NCI-H2196 treated with DMSO at 0.1 percent for 48 hours (cell line): ENCODE data around the gene PRDM5.
"Not testable (repeated sequence)": the region's sequence is repeated elsewhere in the genome, so short reads cannot be mapped to it uniquely, and the experiment has no call there.

Experiments
- DNase-seq: peaks from one replicate; lab custom pipeline; 2025; ENCODE audit not compliant: unreplicated experiment; lab: John Stamatoyannopoulos, UW

The PRDM5 gene

GRCh38 chr4:120763650-120764049 is 158.9 kb downstream of the PRDM5 start:
- no peak for DNase-seq

- no peak for DNase-seq
Measured at GRCh38 chr4:120761070-120761469, 161.5 kb downstream of the PRDM5 start.

- DNase-seq = no peak
Measured at GRCh38 chr4:120760047-120760446, 162.5 kb downstream of the PRDM5 start.

GRCh38 chr4:120755864-120756263 is 166.7 kb downstream of the PRDM5 start:
- DNase-seq = no peak

GRCh38 chr4:120754590-120754989 is 167.9 kb downstream of the PRDM5 start:
- no peak for DNase-seq

GRCh38 chr4:120753854-120754253 is 168.7 kb downstream of the PRDM5 start:
- no peak for DNase-seq

- no peak for DNase-seq
Measured at GRCh38 chr4:120750152-120750525, 172.4 kb downstream of the PRDM5 start.

GRCh38 chr4:120749445-120750151 is 172.9 kb downstream of the PRDM5 start:
- DNase-seq = peak; percentile 49

- DNase-seq = not testable (repeated sequence)
Measured at GRCh38 chr4:120741636-120742035, 180.9 kb downstream of the PRDM5 start.

- DNase-seq = no peak
Measured at GRCh38 chr4:120736312-120736711, 186.2 kb downstream of the PRDM5 start.

- no peak for DNase-seq
Measured at GRCh38 chr4:120733968-120734367, 188.6 kb downstream of the PRDM5 start.

GRCh38 chr4:120733054-120733453 is 189.5 kb downstream of the PRDM5 start:
- no peak for DNase-seq

- no peak for DNase-seq
Measured at GRCh38 chr4:120731561-120731960, 191.0 kb downstream of the PRDM5 start.

- no peak for DNase-seq
Measured at GRCh38 chr4:120730777-120731320, 191.7 kb downstream of the PRDM5 start.

GRCh38 chr4:120728892-120729675 is 193.4 kb downstream of the PRDM5 start:
- DNase-seq = no peak

GRCh38 chr4:120725639-120726580 is 196.6 kb downstream of the PRDM5 start:
- DNase-seq = no peak

- no peak for DNase-seq
Measured at GRCh38 chr4:120724656-120725055, 197.9 kb downstream of the PRDM5 start.

GRCh38 chr4:120723986-120724385 is 198.5 kb downstream of the PRDM5 start:
- no peak for DNase-seq

GRCh38 chr4:120723105-120723504 is 199.4 kb downstream of the PRDM5 start:
- DNase-seq = no peak

GRCh38 chr4:120722655-120723054 is 199.9 kb downstream of the PRDM5 start:
- no peak for DNase-seq

- no peak for DNase-seq
Measured at GRCh38 chr4:120720354-120720934, 202.1 kb downstream of the PRDM5 start.
